ENCODE measurements around the gene JPH4.

The JPH4 gene

GRCh38 chr14:23521785-23522640 is 56.6 kb downstream of the JPH4 start:
- no peak overlapping the region for H3K9ac ChIP-seq (ENCODE audit: low read length in 5 of 5)
- H3K9me3 ChIP-seq (ENCODE audit: control insufficient read depth in 5 of 5, low read length in 5 of 5): no peaks in the 10 kb centered on the region
- no peak overlapping the region for H3K4me3 ChIP-seq (ENCODE audit: low read depth in 1 of 5, low read length in 5 of 5)
- peaks cover 0 to 9% (median 0%) of the 10 kb centered on the region in 5 donors for H3K4me1 ChIP-seq (ENCODE audit: control insufficient read depth in 5 of 5, insufficient read depth in 5 of 5, low read length in 5 of 5)
- H3K36me3 ChIP-seq (ENCODE audit: control insufficient read depth in 5 of 5, insufficient read depth in 5 of 5, low read length in 5 of 5): peaks cover 0 to 26% (median 0%) of the 10 kb centered on the region in 5 donors
- H3K27ac ChIP-seq (ENCODE audit: low read depth, low read length): no peak overlapping the region
- H3K27me3 ChIP-seq (ENCODE audit: control insufficient read depth in 5 of 5, insufficient read depth in 4 of 5, low read length in 5 of 5): no peaks in the 10 kb centered on the region

GRCh38 chr14:23520899-23521533 is 57.6 kb downstream of the JPH4 start:
- Histone ChIP-seq H3K27me3 (ENCODE audit: control insufficient read depth in 5 of 5, insufficient read depth in 4 of 5, low read length in 5 of 5) (no peaks in the 10 kb centered on the region), H3K9ac (ENCODE audit: low read length in 5 of 5) (no peak overlapping the region), H3K4me3 (ENCODE audit: low read depth in 1 of 5, low read length in 5 of 5) (no peak overlapping the region), H3K27ac (ENCODE audit: low read depth, low read length) (no peak overlapping the region), H3K9me3 (ENCODE audit: control insufficient read depth in 5 of 5, low read length in 5 of 5) (no peaks in the 10 kb centered on the region), H3K36me3 (ENCODE audit: control insufficient read depth in 5 of 5, insufficient read depth in 5 of 5, low read length in 5 of 5) (peaks cover 0 to 16% (median 0%) of the 10 kb centered on the region in 5 donors), H3K4me1 (ENCODE audit: control insufficient read depth in 5 of 5, insufficient read depth in 5 of 5, low read length in 5 of 5) (peaks cover 0 to 9% (median 0%) of the 10 kb centered on the region in 5 donors)

GRCh38 chr14:23518709-23519108 is 59.9 kb downstream of the JPH4 start:
- Histone ChIP-seq H3K27me3 (ENCODE audit: control insufficient read depth in 5 of 5, insufficient read depth in 4 of 5, low read length in 5 of 5) (no peaks in the 10 kb centered on the region), H3K4me3 (ENCODE audit: low read depth in 1 of 5, low read length in 5 of 5) (no peak overlapping the region), H3K27ac (ENCODE audit: low read depth, low read length) (no peak overlapping the region), H3K4me1 (ENCODE audit: control insufficient read depth in 5 of 5, insufficient read depth in 5 of 5, low read length in 5 of 5) (peaks cover 0 to 9% (median 0%) of the 10 kb centered on the region in 5 donors), H3K9me3 (ENCODE audit: control insufficient read depth in 5 of 5, low read length in 5 of 5) (no peaks in the 10 kb centered on the region), H3K9ac (ENCODE audit: low read length in 5 of 5) (no peak overlapping the region), H3K36me3 (ENCODE audit: control insufficient read depth in 5 of 5, insufficient read depth in 5 of 5, low read length in 5 of 5) (peaks cover 0 to 17% (median 0%) of the 10 kb centered on the region in 5 donors)

Data from subcutaneous abdominal adipose tissue (tissue), 5 donors.